ENCODE measurements around the gene GATA1.

The GATA1 gene

GRCh38 chrX:48741834-48742233 lies 44.6 kb upstream of the GATA1 start:
- Histone ChIP-seq H3K36me3 (replicated peaks; ENCODE audit: insufficient read depth, low read length) (no peaks in the 10 kb centered on the region), H3K27ac (ENCODE audit: low read length) (no peak overlapping the region), H3K27me3 (replicated peaks; ENCODE audit: insufficient read depth, low read length) (no peaks in the 10 kb centered on the region), H3F3A (ENCODE audit: insufficient read depth, low read length) (no peaks in the 10 kb centered on the region), H4K20me1 (ENCODE audit: insufficient read depth, low read length) (no peaks in the 10 kb centered on the region), H3K4me2 (ENCODE audit: low read depth, low read length) (no peak overlapping the region), H3K9me3 (replicated peaks; ENCODE audit: insufficient read depth, low read length) (no peaks in the 10 kb centered on the region), H3K4me3 (ENCODE audit: low read length) (no peak overlapping the region), H3K4me1 (ENCODE audit: low read length) (peaks cover under 1% of the 10 kb centered on the region), H3K9ac (ENCODE audit: low read length) (no peak overlapping the region), H3K9me2 (replicated peaks; ENCODE audit: insufficient read depth, low read length) (no peaks in the 10 kb centered on the region), H2AFZ (ENCODE audit: low read length) (no peak overlapping the region), H3K79me2 (ENCODE audit: low read length) (no peaks in the 10 kb centered on the region)
- no peak for DNase-seq
- TF ChIP-seq EZH2 (optimal IDR thresholded peaks at IDR 0.05; ENCODE audit: low read depth, low read length) (no peak), EZH2phosphoT487 (IDR thresholded peaks at IDR 0.05; ENCODE audit: low read length) (no peak)
- TF ChIP-seq, protein P1, sequence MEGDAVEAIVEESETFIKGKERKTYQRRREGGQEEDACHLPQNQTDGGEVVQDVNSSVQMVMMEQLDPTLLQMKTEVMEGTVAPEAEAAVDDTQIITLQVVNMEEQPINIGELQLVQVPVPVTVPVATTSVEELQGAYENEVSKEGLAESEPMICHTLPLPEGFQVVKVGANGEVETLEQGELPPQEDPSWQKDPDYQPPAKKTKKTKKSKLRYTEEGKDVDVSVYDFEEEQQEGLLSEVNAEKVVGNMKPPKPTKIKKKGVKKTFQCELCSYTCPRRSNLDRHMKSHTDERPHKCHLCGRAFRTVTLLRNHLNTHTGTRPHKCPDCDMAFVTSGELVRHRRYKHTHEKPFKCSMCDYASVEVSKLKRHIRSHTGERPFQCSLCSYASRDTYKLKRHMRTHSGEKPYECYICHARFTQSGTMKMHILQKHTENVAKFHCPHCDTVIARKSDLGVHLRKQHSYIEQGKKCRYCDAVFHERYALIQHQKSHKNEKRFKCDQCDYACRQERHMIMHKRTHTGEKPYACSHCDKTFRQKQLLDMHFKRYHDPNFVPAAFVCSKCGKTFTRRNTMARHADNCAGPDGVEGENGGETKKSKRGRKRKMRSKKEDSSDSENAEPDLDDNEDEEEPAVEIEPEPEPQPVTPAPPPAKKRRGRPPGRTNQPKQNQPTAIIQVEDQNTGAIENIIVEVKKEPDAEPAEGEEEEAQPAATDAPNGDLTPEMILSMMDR (IDR thresholded peaks at IDR 0.05; ENCODE audit: low read length), result no peak

DNA sequence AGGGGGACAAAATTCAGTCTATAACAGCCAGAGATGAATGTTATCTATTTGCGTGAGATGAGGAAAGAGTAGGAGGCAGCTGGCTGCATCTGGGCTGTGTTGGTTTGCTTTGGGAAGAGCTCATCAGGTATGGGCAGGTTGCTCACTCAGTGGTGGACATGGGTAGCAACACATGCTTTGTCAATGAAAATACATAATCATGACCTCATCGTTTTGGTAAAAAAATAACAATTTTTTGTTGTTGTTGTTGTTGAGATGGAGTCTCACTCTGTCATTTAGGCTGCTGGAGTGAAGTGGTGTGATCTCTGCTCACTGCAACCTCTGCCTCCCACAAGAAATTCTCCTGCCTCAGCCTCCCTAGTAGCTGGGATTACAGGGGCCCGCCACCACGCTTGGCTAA lies 41.2 kb upstream of the GATA1 start:
- Histone ChIP-seq H3F3A (ENCODE audit: insufficient read depth, low read length) (no peaks in the 10 kb centered on the region), H3K36me3 (replicated peaks; ENCODE audit: insufficient read depth, low read length) (no peaks in the 10 kb centered on the region), H3K27ac (ENCODE audit: low read length) (no peak overlapping the region), H4K20me1 (ENCODE audit: insufficient read depth, low read length) (no peaks in the 10 kb centered on the region), H2AFZ (ENCODE audit: low read length) (no peak overlapping the region), H3K79me2 (ENCODE audit: low read length) (no peaks in the 10 kb centered on the region), H3K9ac (ENCODE audit: low read length) (no peak overlapping the region), H3K4me3 (ENCODE audit: low read length) (no peak overlapping the region), H3K9me2 (replicated peaks; ENCODE audit: insufficient read depth, low read length) (no peaks in the 10 kb centered on the region), H3K4me1 (ENCODE audit: low read length) (no peaks in the 10 kb centered on the region), H3K27me3 (replicated peaks; ENCODE audit: insufficient read depth, low read length) (no peaks in the 10 kb centered on the region), H3K9me3 (replicated peaks; ENCODE audit: insufficient read depth, low read length) (no peaks in the 10 kb centered on the region), H3K4me2 (ENCODE audit: low read depth, low read length) (no peak overlapping the region)
- no peak for DNase-seq
- TF ChIP-seq EZH2phosphoT487 (IDR thresholded peaks at IDR 0.05; ENCODE audit: low read length), result no peak
- TF ChIP-seq EZH2 (optimal IDR thresholded peaks at IDR 0.05; ENCODE audit: low read depth, low read length), result no peak
- TF ChIP-seq, protein P1 (IDR thresholded peaks at IDR 0.05; ENCODE audit: low read length), result no peak

DNA sequence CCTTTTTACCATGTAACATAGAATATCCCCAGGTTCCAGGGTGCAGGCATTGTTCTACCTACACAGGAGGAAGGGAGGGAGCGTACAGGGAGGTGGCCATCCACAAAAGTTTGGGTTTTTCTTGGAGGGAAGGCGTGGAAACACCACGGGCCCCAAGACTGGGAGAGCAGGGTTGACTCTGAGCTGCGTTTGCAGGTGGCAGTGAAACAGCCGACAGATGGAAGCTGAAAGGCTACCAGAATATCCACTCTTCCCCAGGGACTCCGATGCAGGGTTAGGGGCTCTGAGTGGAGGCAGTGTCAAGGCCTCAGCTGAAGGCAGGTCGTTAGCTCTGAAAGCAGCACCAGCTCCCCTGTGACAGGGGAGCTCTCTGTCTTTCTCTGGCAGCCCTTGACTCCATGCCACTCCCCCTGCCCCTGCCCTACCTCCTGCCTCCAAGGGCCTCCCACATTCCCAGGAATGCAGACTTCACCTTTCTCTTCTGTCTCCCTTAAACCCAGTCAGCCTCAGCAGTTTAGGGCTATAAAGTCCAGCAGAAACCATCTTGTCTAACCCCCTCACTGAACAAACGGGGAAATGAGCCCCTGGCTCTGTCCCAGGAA lies 38.9 kb upstream of the GATA1 start:
- Histone ChIP-seq H3F3A (ENCODE audit: insufficient read depth, low read length) (no peaks in the 10 kb centered on the region), H2AFZ (ENCODE audit: low read length) (no peak overlapping the region), H3K36me3 (replicated peaks; ENCODE audit: insufficient read depth, low read length) (no peaks in the 10 kb centered on the region), H3K27ac (ENCODE audit: low read length) (no peak overlapping the region), H3K4me2 (ENCODE audit: low read depth, low read length) (no peak overlapping the region), H3K9me2 (replicated peaks; ENCODE audit: insufficient read depth, low read length) (no peaks in the 10 kb centered on the region), H3K9me3 (replicated peaks; ENCODE audit: insufficient read depth, low read length) (no peaks in the 10 kb centered on the region), H3K27me3 (replicated peaks; ENCODE audit: insufficient read depth, low read length) (no peaks in the 10 kb centered on the region), H3K79me2 (ENCODE audit: low read length) (no peaks in the 10 kb centered on the region), H4K20me1 (ENCODE audit: insufficient read depth, low read length) (no peaks in the 10 kb centered on the region), H3K4me1 (ENCODE audit: low read length) (peaks cover 7% of the 10 kb centered on the region; the same call in 1 of the 2 replicates), H3K9ac (ENCODE audit: low read length) (no peak overlapping the region), H3K4me3 (ENCODE audit: low read length) (no peak overlapping the region)
- no peak for TF ChIP-seq EZH2 (optimal IDR thresholded peaks at IDR 0.05; ENCODE audit: low read depth, low read length)
- no peak for DNase-seq

DNA sequence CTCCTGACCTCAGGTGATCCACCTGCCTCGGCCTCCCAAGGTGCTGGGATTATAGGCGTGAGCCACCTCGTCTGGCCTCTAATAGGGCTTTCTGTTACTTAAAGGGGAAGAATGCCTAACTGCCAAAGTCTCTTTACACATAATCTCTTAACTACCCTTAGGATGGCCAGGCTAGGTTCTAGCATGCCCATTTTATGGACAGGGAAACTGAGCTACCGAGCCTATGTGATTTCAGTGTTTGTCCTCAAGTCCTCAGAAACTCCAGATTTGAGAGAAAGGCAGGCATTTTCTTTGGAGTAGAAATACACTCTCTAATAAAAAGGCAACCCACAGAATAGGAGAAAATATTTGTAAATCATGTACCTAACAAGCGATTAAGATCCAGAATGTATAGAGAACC lies 37.2 kb upstream of the GATA1 start:
- Histone ChIP-seq H3K27ac (ENCODE audit: low read length) (no peak overlapping the region), H3K9ac (ENCODE audit: low read length) (no peak overlapping the region), H4K20me1 (ENCODE audit: insufficient read depth, low read length) (no peaks in the 10 kb centered on the region), H3K9me3 (replicated peaks; ENCODE audit: insufficient read depth, low read length) (no peaks in the 10 kb centered on the region), H3F3A (ENCODE audit: insufficient read depth, low read length) (no peaks in the 10 kb centered on the region), H2AFZ (ENCODE audit: low read length) (no peak overlapping the region), H3K9me2 (replicated peaks; ENCODE audit: insufficient read depth, low read length) (no peaks in the 10 kb centered on the region), H3K4me2 (ENCODE audit: low read depth, low read length) (no peak overlapping the region), H3K4me1 (ENCODE audit: low read length) (peaks cover 7% of the 10 kb centered on the region; the same call in 1 of the 2 replicates), H3K4me3 (ENCODE audit: low read length) (no peak overlapping the region), H3K27me3 (replicated peaks; ENCODE audit: insufficient read depth, low read length) (no peaks in the 10 kb centered on the region), H3K36me3 (replicated peaks; ENCODE audit: insufficient read depth, low read length) (no peaks in the 10 kb centered on the region), H3K79me2 (ENCODE audit: low read length) (no peaks in the 10 kb centered on the region)
- TF ChIP-seq, protein P1 (IDR thresholded peaks at IDR 0.05; ENCODE audit: low read length), result no peak
- TF ChIP-seq EZH2 (optimal IDR thresholded peaks at IDR 0.05; ENCODE audit: low read depth, low read length), result no peak
- no peak for TF ChIP-seq EZH2phosphoT487 (IDR thresholded peaks at IDR 0.05; ENCODE audit: low read length)
- no peak for DNase-seq
